A172 (cell line): Measurements from ENCODE around the gene DIAPH3. TPM values are rescaled to one million over a fixed set of nuclear protein-coding genes. Genes with fewer than 3 reads are reported as not detected.

ENCODE experiments used
- DNase-seq: peaks from one replicate; pipeline ENCODE4 v3.0.0-alpha.2; 2015; ENCODE audit warnings: low spot score
- total RNA-seq: library from RNA; depleted of rRNA; stranded (reverse); fragments of >200 nt; shearing (Covaris generic); gene quantifications from 2 replicates; pipeline ENCODE4 v1.2.3, GENCODE V29; 2014

The DIAPH3 gene
- total RNA-seq, 1 experiment from 2014 or later = 27.1 TPM

GRCh38 chr13:59873856-59874255, 289.9 kb downstream of the DIAPH3 start:
- no peak for DNase-seq

- no peak for DNase-seq
Measured at GRCh38 chr13:59873309-59873708, 290.4 kb downstream of the DIAPH3 start.

GRCh38 chr13:59867867-59868266, 295.9 kb downstream of the DIAPH3 start:
- no peak for DNase-seq

GRCh38 chr13:59865398-59865797, 298.3 kb downstream of the DIAPH3 start:
- DNase-seq = peak; percentile 66

DNA sequence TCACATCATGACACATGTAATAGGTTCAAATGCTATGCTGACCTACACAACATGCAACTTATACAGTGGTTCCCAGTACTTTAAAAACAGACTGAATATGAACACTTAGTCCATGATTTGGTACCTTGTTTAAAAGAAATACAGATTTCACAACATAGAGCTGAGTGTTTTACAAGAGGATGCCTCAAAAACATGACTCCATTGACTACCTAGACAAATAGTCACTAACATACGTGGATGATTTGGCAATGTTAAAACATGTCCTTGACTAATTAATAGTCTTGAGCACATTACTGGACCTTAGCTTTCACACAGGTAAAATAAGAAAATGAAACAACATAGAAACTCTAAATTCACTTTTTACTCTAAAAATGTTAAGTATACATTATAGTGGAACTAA, 300.1 kb downstream of the DIAPH3 start:
- no peak for DNase-seq

- DNase-seq = no peak
Measured at GRCh38 chr13:59861676-59862075, 302.1 kb downstream of the DIAPH3 start.

DNA sequence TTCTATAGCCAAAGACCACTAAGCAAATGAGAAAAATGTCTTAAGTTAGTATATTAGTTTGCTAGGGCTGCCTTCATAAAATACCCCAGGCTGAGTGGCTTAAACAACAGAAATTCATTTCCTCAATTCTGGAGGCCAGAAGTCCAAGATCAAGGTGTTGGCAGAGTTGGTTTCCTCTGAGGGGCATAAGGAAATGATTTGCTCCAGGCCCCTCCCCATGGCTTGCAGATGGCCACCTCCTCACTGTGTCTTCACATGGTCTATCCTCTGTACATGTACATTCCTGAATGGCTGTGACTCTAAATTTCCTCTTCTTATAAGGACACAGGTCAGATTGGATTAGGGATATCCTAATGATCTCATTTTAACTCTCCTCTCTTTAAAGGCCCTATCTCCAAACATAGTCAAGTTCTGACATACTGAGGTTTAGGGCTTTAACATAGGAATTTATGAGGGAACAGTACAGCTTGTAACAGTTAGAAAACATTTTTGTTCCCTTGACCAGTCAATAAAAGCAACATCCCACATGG, 307.4 kb downstream of the DIAPH3 start:
- DNase-seq = no peak

- no peak for DNase-seq
Measured at GRCh38 chr13:59846845-59847620, 316.7 kb downstream of the DIAPH3 start.

- DNase-seq = no peak
Measured at GRCh38 chr13:59843040-59843439, 320.7 kb downstream of the DIAPH3 start.

GRCh38 chr13:59842507-59842906, 321.2 kb downstream of the DIAPH3 start:
- no peak for DNase-seq

DNA sequence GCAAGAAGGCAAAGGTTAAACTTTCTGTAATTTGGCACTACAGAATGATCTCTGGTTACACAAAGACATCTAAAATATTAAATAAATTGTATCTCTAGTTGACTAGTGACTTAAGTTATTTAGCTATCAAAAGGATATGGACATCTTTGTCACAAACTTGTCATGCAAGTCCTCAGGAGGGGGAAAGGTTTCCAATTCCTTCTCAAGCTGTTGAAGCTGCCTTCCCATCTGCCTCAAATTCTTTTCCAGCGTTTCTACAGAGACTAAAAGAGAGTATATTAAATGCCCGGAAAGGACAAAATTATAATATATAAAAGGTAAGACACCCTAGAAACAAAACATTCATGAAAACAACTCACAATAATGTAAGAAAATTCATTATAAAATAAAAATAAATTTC, 324.5 kb downstream of the DIAPH3 start:
- no peak for DNase-seq

DNA sequence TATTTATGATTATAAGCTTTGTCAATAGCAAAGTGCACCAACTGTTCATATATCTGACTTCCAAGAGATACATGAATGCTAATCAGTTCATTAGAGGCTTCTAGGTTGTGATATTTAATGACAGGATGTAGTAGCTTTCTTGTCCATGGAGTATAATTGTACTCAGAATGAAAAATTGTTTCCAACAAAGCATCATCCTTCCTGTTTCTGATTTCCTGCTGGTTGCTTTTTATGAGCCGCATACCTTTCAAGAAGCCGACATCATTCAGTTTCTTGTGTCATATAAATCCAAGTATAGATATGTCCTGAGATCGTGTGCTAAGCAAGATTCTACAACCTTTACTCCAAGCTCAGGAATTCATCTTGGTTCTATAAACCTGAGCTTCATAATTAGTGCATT, 326.6 kb downstream of the DIAPH3 start:
- DNase-seq = no peak

GRCh38 chr13:59835569-59835968, 328.2 kb downstream of the DIAPH3 start:
- DNase-seq = no peak

DNA sequence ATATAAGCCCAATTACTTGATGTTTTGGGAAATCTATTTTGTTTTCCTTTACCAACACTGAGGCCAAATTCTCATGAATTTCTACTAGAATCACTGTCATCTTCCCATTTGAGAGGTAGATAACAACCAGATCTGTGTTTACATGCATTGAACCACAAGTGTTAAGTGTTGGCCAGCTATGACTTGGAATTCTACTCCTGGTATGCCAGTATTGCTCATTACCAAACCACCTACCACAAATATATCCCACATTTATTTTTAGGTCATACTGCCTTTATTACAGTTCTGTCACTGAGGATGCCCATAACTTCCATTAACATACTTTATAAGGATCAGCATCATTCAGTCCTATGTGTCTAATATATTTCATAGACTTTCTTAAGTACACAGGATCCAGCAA, 328.9 kb downstream of the DIAPH3 start:
- peak; percentile 2 for DNase-seq

GRCh38 chr13:59829690-59830089, 334.0 kb downstream of the DIAPH3 start:
- DNase-seq = no peak

DNA sequence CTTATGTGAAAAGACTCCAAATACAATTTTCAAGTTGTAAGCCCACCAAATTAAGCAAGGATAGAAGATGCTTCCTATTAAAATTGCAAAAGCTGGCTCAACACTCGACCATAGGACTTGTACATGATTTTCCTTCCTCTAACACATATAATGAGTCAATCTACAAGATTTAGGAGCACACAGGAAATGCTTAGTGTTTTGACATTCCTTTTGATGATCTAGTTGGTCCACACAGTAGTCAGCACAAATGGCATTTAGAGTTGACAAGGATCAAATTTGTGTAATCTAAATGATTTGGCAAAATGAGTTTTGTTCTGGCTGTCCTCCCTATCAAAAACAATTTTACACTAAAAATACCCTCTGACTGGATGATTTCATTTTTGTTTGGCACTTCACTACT, 340.2 kb downstream of the DIAPH3 start:
- peak; percentile 63 for DNase-seq

- no peak for DNase-seq
Measured at GRCh38 chr13:59809564-59809963, 354.2 kb downstream of the DIAPH3 start.

- no peak for DNase-seq
Measured at GRCh38 chr13:59806801-59807200, 356.9 kb downstream of the DIAPH3 start.

DNA sequence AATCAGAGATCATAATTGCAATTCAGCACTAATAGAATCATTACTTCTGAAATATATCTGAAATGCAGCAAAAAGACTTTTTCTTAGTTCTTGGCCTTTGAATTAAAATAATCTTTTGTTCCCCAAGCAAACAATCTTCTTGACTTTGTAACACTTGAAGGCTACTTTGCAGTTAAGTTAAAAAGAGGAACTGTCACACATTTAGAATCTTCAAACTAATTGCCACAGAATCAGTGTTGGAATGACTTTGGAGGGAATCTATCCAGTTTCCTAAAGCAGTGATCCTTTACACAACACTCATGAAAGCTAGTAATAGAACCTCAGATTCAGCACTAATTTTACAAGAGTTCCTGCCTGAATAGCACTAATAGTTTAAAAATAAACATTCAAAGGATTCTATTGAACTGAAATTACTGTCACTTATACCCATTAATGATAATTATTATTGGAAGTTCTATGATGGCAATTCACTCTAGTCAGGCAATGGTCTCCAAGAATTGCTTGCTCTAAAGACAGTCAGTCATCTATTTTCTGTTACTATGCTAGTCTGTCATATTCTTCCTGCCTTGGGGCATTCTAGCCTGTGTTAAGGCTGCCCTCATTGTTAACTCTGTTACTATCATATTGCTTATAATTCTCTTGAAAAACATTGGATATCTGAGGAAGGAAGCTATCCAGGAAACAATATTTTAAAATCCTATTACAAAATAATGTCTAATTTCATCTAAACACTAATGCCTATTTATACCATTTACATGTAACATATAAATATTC, 362.4 kb downstream of the DIAPH3 start:
- DNase-seq = no peak

- DNase-seq = no peak
Measured at GRCh38 chr13:59793107-59793506, 370.6 kb downstream of the DIAPH3 start.

GRCh38 chr13:59790626-59791025, 373.1 kb downstream of the DIAPH3 start:
- DNase-seq = no peak

GRCh38 chr13:59789558-59789957, 374.2 kb downstream of the DIAPH3 start:
- no peak for DNase-seq

DNA sequence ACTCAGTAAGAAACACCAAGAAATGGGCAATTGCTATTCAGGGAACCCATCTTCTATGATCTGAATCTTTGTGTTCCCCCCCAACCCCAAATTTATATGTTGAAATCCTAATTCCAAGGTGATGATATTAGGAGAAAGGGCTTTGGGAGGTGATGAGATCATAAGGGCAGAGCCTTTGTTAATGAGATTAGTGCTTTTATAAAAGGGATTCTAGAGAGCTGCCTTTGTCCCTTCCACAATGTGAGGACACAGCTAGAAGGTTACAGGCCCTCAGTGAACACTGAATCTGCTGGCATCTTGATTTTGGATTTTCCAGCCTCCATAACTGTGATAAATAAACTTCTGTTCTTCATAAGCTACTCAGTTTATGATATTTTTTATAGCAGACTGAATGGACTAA, 376.0 kb downstream of the DIAPH3 start:
- no peak for DNase-seq
